Measurements from ENCODE around the gene CLMP.

DNA sequence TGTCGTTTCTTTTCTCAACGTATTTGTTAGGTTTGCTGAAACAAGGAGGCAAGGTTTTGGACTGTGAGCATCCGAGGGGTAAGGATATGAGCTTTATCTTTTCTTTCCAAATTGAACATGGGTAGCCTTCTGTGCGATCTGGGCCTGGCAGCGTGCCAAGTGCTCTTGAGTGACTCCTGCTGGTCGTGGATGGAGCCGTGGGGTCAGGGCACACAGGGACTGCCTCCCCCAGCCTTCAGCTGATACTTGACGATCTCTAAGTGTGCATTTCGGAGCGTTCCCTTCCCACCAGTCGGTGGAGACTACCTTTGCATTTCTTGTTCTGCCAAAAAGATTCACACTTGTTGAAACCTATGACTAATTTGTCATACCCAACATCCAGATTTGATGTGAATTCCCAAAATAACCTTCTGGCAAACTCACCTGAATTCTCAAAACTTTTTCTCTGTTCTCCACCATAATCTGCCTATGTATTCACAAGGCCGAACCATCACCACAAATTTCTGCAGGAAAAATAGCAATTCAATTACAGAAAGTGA is 40.1 kb upstream of the CLMP start:
- TF ChIP-seq POLR2A (IDR thresholded peaks at IDR 0.05; ENCODE audit: low read depth) (no peak), CTCF (IDR thresholded peaks at IDR 0.05) (peak; percentile 51 to 72 (median 54)), POLR2AphosphoS5 (IDR thresholded peaks at IDR 0.05) (peak; percentile 28 to 75)

Measured in esophagus muscularis mucosa (tissue), 3 donors.